Ascending aorta (tissue), 2 donors: Measurements from ENCODE around the gene MYO1D. TPM values are rescaled to one million over a fixed set of nuclear protein-coding genes. Genes with fewer than 3 reads are reported as not detected.
"Not testable (repeated sequence)": the region's sequence is repeated elsewhere in the genome, so short reads cannot be mapped to it uniquely, and the experiment has no call there.

Experiments used
- DNase-seq, 2 donors: peaks; one replicate each; pipeline ENCODE4 v3.0.0-alpha.2; 2019; ENCODE audit warnings: low spot score in 2 of 2
- H3K27ac ChIP-seq, 2 donors: fragments of 200-600 bp; sonication (generic); one replicate each; pipeline ENCODE4 v1.5.1; 2016 to 2017; ENCODE audit warnings: mild to moderate bottlenecking in 1 of 2
- H3K27me3 ChIP-seq: fragments of 200-600 bp; sonication (generic); one replicate; pipeline ENCODE4 v1.5.1; 2017
- H3K36me3 ChIP-seq, 2 donors: fragments of 200-600 bp; sonication (generic); one replicate each; pipeline ENCODE4 v1.5.1; 2016
- H3K4me1 ChIP-seq, 2 donors: fragments of 200-600 bp; sonication (generic); one replicate each; pipeline ENCODE4 v1.5.1; 2016 to 2017; ENCODE audit warnings: mild to moderate bottlenecking in 1 of 2
- H3K4me3 ChIP-seq, 2 donors: fragments of 200-600 bp; sonication (generic); one replicate each; pipeline ENCODE4 v1.5.1; 2016 to 2017; ENCODE audit warnings: mild to moderate bottlenecking in 1 of 2
- H3K9me3 ChIP-seq, 2 donors: fragments of 200-600 bp; sonication (generic); one replicate each; pipeline ENCODE4 v1.5.1; 2016
- intact Hi-C: fragments of 100-400 bp; cut with DNase I; formaldehyde crosslinking; loops from one replicate; pipeline ENCODE4 v1.15.1; 2023
- total RNA-seq: library from RNA; depleted of rRNA; stranded (reverse); fragments of >200 nt; gene quantifications from one replicate; pipeline ENCODE4 v1.1.0, GENCODE V29; 2016
- TF ChIP-seq, protein P1 (sequence below), 3 experiments: fragments of 200-600 bp in 2 of 3; fragments of 450-650 bp in 1 of 3; sonication (generic) in 2 of 3; IDR thresholded peaks; one replicate each; pipeline ENCODE4 v1.5.1; 2016 to 2019; ENCODE audit warnings: antibody characterized with exemption in 3 of 3, mild to moderate bottlenecking in 1 of 3, moderate library complexity in 1 of 3

The MYO1D gene
- total RNA-seq, 1 donor from 2014 or later: 105 TPM

GRCh38 chr17:32824334-32824733, 52.6 kb downstream of the MYO1D start:
- Histone ChIP-seq H3K27ac (peak overlapping the region; percentile 77 to 84), H3K27me3 (no peaks in the 10 kb centered on the region), H3K9me3 (no peaks in the 10 kb centered on the region), H3K4me3 (no peak overlapping the region), H3K4me1 (peaks cover 0 to 60% of the 10 kb centered on the region in 2 donors), H3K36me3 (no peaks in the 10 kb centered on the region)
- DNase-seq: no peak
- TF ChIP-seq, protein P1, sequence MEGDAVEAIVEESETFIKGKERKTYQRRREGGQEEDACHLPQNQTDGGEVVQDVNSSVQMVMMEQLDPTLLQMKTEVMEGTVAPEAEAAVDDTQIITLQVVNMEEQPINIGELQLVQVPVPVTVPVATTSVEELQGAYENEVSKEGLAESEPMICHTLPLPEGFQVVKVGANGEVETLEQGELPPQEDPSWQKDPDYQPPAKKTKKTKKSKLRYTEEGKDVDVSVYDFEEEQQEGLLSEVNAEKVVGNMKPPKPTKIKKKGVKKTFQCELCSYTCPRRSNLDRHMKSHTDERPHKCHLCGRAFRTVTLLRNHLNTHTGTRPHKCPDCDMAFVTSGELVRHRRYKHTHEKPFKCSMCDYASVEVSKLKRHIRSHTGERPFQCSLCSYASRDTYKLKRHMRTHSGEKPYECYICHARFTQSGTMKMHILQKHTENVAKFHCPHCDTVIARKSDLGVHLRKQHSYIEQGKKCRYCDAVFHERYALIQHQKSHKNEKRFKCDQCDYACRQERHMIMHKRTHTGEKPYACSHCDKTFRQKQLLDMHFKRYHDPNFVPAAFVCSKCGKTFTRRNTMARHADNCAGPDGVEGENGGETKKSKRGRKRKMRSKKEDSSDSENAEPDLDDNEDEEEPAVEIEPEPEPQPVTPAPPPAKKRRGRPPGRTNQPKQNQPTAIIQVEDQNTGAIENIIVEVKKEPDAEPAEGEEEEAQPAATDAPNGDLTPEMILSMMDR (IDR thresholded peaks at IDR 0.05): no peak
- intact Hi-C loops: loop anchor here (5.0 kb wide), 1 partner anchor 37 kb away; no protein-coding TSS in a partner anchor

- DNase-seq: no peak
- H3K27me3 ChIP-seq: no peaks in the 10 kb centered on the region
- TF ChIP-seq, protein P1 (IDR thresholded peaks at IDR 0.05): no peak
- intact Hi-C loops: loop anchor here (5.0 kb wide), 1 partner anchor 36 kb away; no protein-coding TSS in a partner anchor
- peak overlapping the region; percentile 77 to 84 for H3K27ac ChIP-seq
- no peaks in the 10 kb centered on the region for H3K9me3 ChIP-seq
- peak overlapping the region; percentile 51 to 64 for H3K4me3 ChIP-seq
- no peaks in the 10 kb centered on the region for H3K36me3 ChIP-seq
- H3K4me1 ChIP-seq: peaks cover 0 to 55% of the 10 kb centered on the region in 2 donors
Observed at GRCh38 chr17:32822996-32823395, 53.9 kb downstream of the MYO1D start.

GRCh38 chr17:32821987-32822934, 54.7 kb downstream of the MYO1D start:
- H3K9me3 ChIP-seq, H3K27me3 ChIP-seq, H3K36me3 ChIP-seq, DNase-seq: not testable (repeated sequence)
- peak overlapping the region; percentile 77 to 86 for H3K27ac ChIP-seq
- intact Hi-C loops: loop anchor here (2.0 to 5.0 kb wide), 2 partner anchors 15 to 35 kb away; no protein-coding TSS in a partner anchor
- peaks cover 0 to 50% of the 10 kb centered on the region in 2 donors for H3K4me1 ChIP-seq
- H3K4me3 ChIP-seq: peak overlapping the region; percentile 51 to 64

GRCh38 chr17:32820440-32820839, 56.5 kb downstream of the MYO1D start:
- Histone ChIP-seq H3K9me3 (no peaks in the 10 kb centered on the region), H3K36me3 (no peaks in the 10 kb centered on the region), H3K27me3 (no peaks in the 10 kb centered on the region), H3K4me3 (no peak overlapping the region), H3K4me1 (peaks cover 0 to 45% of the 10 kb centered on the region in 2 donors), H3K27ac (peak overlapping the region; percentile 77 to 86)
- TF ChIP-seq, protein P1 (IDR thresholded peaks at IDR 0.05): no peak
- intact Hi-C loops: loop anchor here (2.0 to 5.0 kb wide), 2 partner anchors 14 to 33 kb away; no protein-coding TSS in a partner anchor
- DNase-seq: no peak

GRCh38 chr17:32819787-32820186, 57.1 kb downstream of the MYO1D start:
- H3K9me3 ChIP-seq: no peaks in the 10 kb centered on the region
- TF ChIP-seq, protein P1 (IDR thresholded peaks at IDR 0.05): no peak
- no peak overlapping the region for H3K4me3 ChIP-seq
- H3K27ac ChIP-seq: peak overlapping the region; percentile 77 to 86
- no peaks in the 10 kb centered on the region for H3K27me3 ChIP-seq
- H3K4me1 ChIP-seq: peaks cover 0 to 47% of the 10 kb centered on the region in 2 donors
- intact Hi-C loops: loop anchor here (2.0 to 5.0 kb wide), 2 partner anchors 13 to 32 kb away; no protein-coding TSS in a partner anchor
- no peak for DNase-seq
- H3K36me3 ChIP-seq: no peaks in the 10 kb centered on the region

- Histone ChIP-seq H3K36me3 (no peaks in the 10 kb centered on the region), H3K27me3 (no peaks in the 10 kb centered on the region), H3K4me3 (peak overlapping the region in 1 of 2 donors; percentile 22), H3K9me3 (no peaks in the 10 kb centered on the region), H3K27ac (peak overlapping the region; percentile 77 to 86), H3K4me1 (peaks cover 0 to 40% of the 10 kb centered on the region in 2 donors)
- DNase-seq: no peak
- intact Hi-C loops: no loop called here
- TF ChIP-seq, protein P1 (IDR thresholded peaks at IDR 0.05): no peak
Observed at GRCh38 chr17:32819035-32819434, 57.9 kb downstream of the MYO1D start.
